K562 (cell line): Measurements from ENCODE around the gene GIGYF2. TPM values are rescaled to one million over a fixed set of nuclear protein-coding genes. Genes with fewer than 3 reads are reported as not detected.

Experiments
- ATAC-seq: fragments of 200-7000 bp; cut with Tn5 transposase; 3 replicates; pipeline ENCODE4 v1.9.1; 2020; ENCODE audit warnings: moderate library complexity
- BruUV-seq: library from RNA; stranded (reverse); fragments of 400-500 nt; replicated peaks from 2 replicates; lab custom pipeline; 2021; lab: Mats Ljungman, UMichigan
- CTCF ChIA-PET: fragments of 300-600 bp; formaldehyde crosslinking; extraction: SDS; loops from one replicate; lab custom pipeline; 2021; ENCODE audit warnings: low intra/inter-chr PET ratio; lab: Yijun Ruan, JAX
- POLR2A ChIA-PET: fragments of 300-600, 350-650 bp; sonication (Branson Sonifier 250); formaldehyde crosslinking; extraction: SDS; loops from one replicate; lab custom pipeline; 2021; ENCODE audit warnings: antibody characterized with exemption, inconsistent platforms; lab: Yijun Ruan, JAX
- DNase-seq, 4 experiments: peaks; one replicate each; pipeline versions ENCODE4 v3.0.0 to v3.0.0-alpha.2; 2011 to 2018; ENCODE audit warnings: low spot score in 3 of 4, mixed read lengths in 3 of 4; ENCODE audit errors: extremely low read depth in 1 of 4
- FAIRE-seq: peaks from 2 replicates; lab custom pipeline; 2011; peaks lifted over from hg19 to GRCh38; lab: Jason Lieb, UNC
- H2AFZ ChIP-seq: 2 replicates; pipeline ENCODE4 v1.6.0; 2011; ENCODE audit warnings: low read depth, low read length, control low read depth, inconsistent platforms
- H3K27ac ChIP-seq: fragments of 200-600 bp; 3 replicates; pipeline ENCODE4 v1.8.0; 2011; ENCODE audit warnings: low read depth, mild to moderate bottlenecking, control low read depth, inconsistent platforms, low read length, moderate library complexity, mixed read lengths; ENCODE audit errors: extremely low read depth
- H3K27me3 ChIP-seq, 2 experiments: fragments of 300-600 bp in 1 of 2; 2 replicates in 1 of 2; 3 replicates in 1 of 2; pipeline versions ENCODE4 v1.6.0 to v1.8.0; 2011; ENCODE audit warnings: inconsistent platforms in 2 of 2, low read length in 2 of 2, mild to moderate bottlenecking in 1 of 2, mixed read lengths in 1 of 2, moderate library complexity in 1 of 2; ENCODE audit not compliant: control insufficient read depth in 2 of 2, insufficient read depth in 2 of 2
- H3K36me3 ChIP-seq: fragments of 300-600 bp; 3 replicates; pipeline ENCODE4 v1.8.0; 2011; ENCODE audit warnings: mild to moderate bottlenecking, low read length, inconsistent platforms; ENCODE audit not compliant: control insufficient read depth, insufficient read depth
- H3K4me1 ChIP-seq, 2 experiments: fragments of 200-600 bp in 1 of 2; replicated peaks in 1 of 2; 2 replicates in 1 of 2; 3 replicates in 1 of 2; pipeline versions ENCODE4 v1.5.1 to v1.8.0; 2011; ENCODE audit warnings: inconsistent platforms in 2 of 2, low read length in 2 of 2, mild to moderate bottlenecking in 1 of 2, mixed read lengths in 1 of 2, moderate library complexity in 1 of 2; ENCODE audit not compliant: control insufficient read depth in 2 of 2, insufficient read depth in 2 of 2
- H3K4me2 ChIP-seq: 2 replicates; pipeline ENCODE4 v1.6.1; 2011; ENCODE audit warnings: low read length, control low read depth, inconsistent platforms, mixed read lengths; ENCODE audit not compliant: insufficient read depth
- H3K4me3 ChIP-seq: fragments of 200-600 bp; sonication (generic), shearing (Covaris generic); 2 replicates; pipeline ENCODE4 v1.5.1; 2016; ENCODE audit warnings: control low read depth, inconsistent platforms
- H3K79me2 ChIP-seq: fragments of 200-600 bp; 3 replicates; pipeline ENCODE4 v1.8.0; 2011; ENCODE audit warnings: low read length, inconsistent platforms; ENCODE audit not compliant: control insufficient read depth, insufficient read depth
- H3K9ac ChIP-seq, 2 experiments: 2 replicates each; pipeline versions ENCODE4 v1.6.0 to v1.6.1; 2011; ENCODE audit warnings: low read depth in 2 of 2, low read length in 2 of 2, control low read depth in 1 of 2, inconsistent platforms in 1 of 2, mild to moderate bottlenecking in 1 of 2, mixed read lengths in 1 of 2; ENCODE audit not compliant: insufficient read depth in 1 of 2
- H3K9me1 ChIP-seq: one replicate; pipeline ENCODE4 v1.6.0; 2011; ENCODE audit warnings: inconsistent platforms, mild to moderate bottlenecking, low read length, moderate library complexity; ENCODE audit not compliant: control insufficient read depth, insufficient read depth
- H3K9me3 ChIP-seq: replicated peaks from 2 replicates; pipeline ENCODE4 v1.5.1; 2011; ENCODE audit warnings: low read depth, low read length, inconsistent platforms; ENCODE audit not compliant: control insufficient read depth, insufficient read depth
- H4K20me1 ChIP-seq: replicated peaks from 2 replicates; pipeline ENCODE4 v1.6.1; 2011; ENCODE audit warnings: low read length, inconsistent platforms, mixed read lengths; ENCODE audit not compliant: control insufficient read depth, insufficient read depth
- BDP1 ChIP-seq: IDR thresholded peaks from 3 replicates; pipeline ENCODE4 v1.6.1; 2011; ENCODE audit not compliant: insufficient read length, insufficient read depth
- CREB3L1 ChIP-seq: fragments of 450-650 bp; IDR thresholded peaks from 2 replicates; pipeline ENCODE4 v1.6.1; 2014; ENCODE audit warnings: low read depth, mild to moderate bottlenecking, moderate library complexity, borderline replicate concordance
- HMG20A ChIP-seq: fragments of 450-650 bp; formaldehyde crosslinking; conservative IDR thresholded peaks from 2 replicates; pipeline ENCODE4 v1.4.0; 2020; ENCODE audit warnings: mild to moderate bottlenecking, mixed read lengths
- MYBL2 ChIP-seq, 2 experiments: fragments of 450-650 bp in 1 of 2; sonication (generic) in 1 of 2; formaldehyde crosslinking in 1 of 2; IDR thresholded peaks; 2 replicates each; pipeline versions ENCODE4 v1.6.1 to v1.8.1; 2017 to 2022; ENCODE audit warnings: borderline replicate concordance in 1 of 2, inconsistent platforms in 1 of 2, low read depth in 1 of 2, mild to moderate bottlenecking in 1 of 2, missing genetic modification reagents in 1 of 2, moderate library complexity in 1 of 2
- PBX2 ChIP-seq, 2 experiments: IDR thresholded peaks in 1 of 2; conservative IDR thresholded peaks in 1 of 2; 2 replicates each; pipeline ENCODE4 v1.6.1; 2016; ENCODE audit warnings: low read depth in 2 of 2, mild to moderate bottlenecking in 1 of 2, missing compliant biosample characterization in 1 of 2, missing genetic modification characterization in 1 of 2, moderate library complexity in 1 of 2
- PTTG1 ChIP-seq: fragments of 450-650 bp; IDR thresholded peaks from 2 replicates; pipeline ENCODE4 v1.6.1; 2016; ENCODE audit warnings: low read depth, mild to moderate bottlenecking, missing genetic modification characterization, missing compliant biosample characterization
- TCF3 ChIP-seq: sonication (generic); formaldehyde crosslinking; IDR thresholded peaks from 2 replicates; pipeline ENCODE4 v1.4.0; 2020; ENCODE audit warnings: mild to moderate bottlenecking, missing genetic modification reagents
- WHSC1 ChIP-seq: IDR thresholded peaks from one replicate; pipeline ENCODE4 v1.6.1; 2012; ENCODE audit warnings: low read length, control low read depth, inconsistent platforms
- ZBTB1 ChIP-seq: sonication (generic); formaldehyde crosslinking; IDR thresholded peaks from 2 replicates; pipeline ENCODE4 v1.8.1; 2023; ENCODE audit warnings: missing genetic modification reagents, low read depth, mild to moderate bottlenecking, borderline replicate concordance
- ZNF121 ChIP-seq: sonication (generic); formaldehyde crosslinking; conservative IDR thresholded peaks from 2 replicates; pipeline ENCODE4 v1.8.0; 2022; ENCODE audit warnings: missing genetic modification reagents
- ZNF143 ChIP-seq: sonication (generic); formaldehyde crosslinking; IDR thresholded peaks from 2 replicates; pipeline ENCODE4 v1.9.0; 2022; ENCODE audit warnings: mild to moderate bottlenecking, missing genetic modification reagents
- WGBS: fragments of 100-300 bp; shearing (Covaris generic); methylation state at CpG from one replicate; pipeline ENCODE4 v1.1.6; 2016; ENCODE audit warnings: low coverage, mixed read lengths; ENCODE audit not compliant: insufficient coverage; ENCODE audit errors: missing lambda C conversion rate; 5-methylcytosine and 5-hydroxymethylcytosine counted together
- in situ Hi-C: fragments of 300-500 bp; cut with MboI; formaldehyde crosslinking; loops from 4 replicates; pipeline ENCODE4 v1.15.0; 2018; ENCODE audit warnings: inconsistent platforms, mixed read lengths
- intact Hi-C: fragments of 100-400 bp; cut with micrococcal nuclease; formaldehyde crosslinking; loops from 2 replicates; pipeline ENCODE4 v1.14.2; 2022
- polyA plus RNA-seq, 8 experiments: library from polyadenylated mRNA; depleted of rRNA in 4 of 8; stranded (reverse) in 5 of 8; unstranded in 3 of 8; fragments of >200 nt; fragmentation: Nextera tagmentation in 2 of 8; fragmentation: Illumina TruSeq in 1 of 8; extraction: Ambion mirVana in 2 of 8; extraction: Trizol in 1 of 8; gene quantifications; 2 replicates each; pipeline versions ENCODE4 v1.2.1 to v1.2.3, GENCODE V29; 2011 to 2014; ENCODE audit warnings: inconsistent platforms in 1 of 8, missing spikeins in 1 of 8
- total RNA-seq, 7 experiments: library from RNA; depleted of rRNA in 6 of 7; stranded (reverse); fragments of >200 nt in 6 of 7; fragmentation: Illumina TruSeq in 2 of 7; extraction: Trizol in 2 of 7; gene quantifications; 2 replicates each; pipeline versions ENCODE4 v1.2.1 to v1.2.3, GENCODE V29; 2011 to 2021; ENCODE audit warnings: low replicate concordance in 1 of 7

The GIGYF2 gene
- total and polyA plus RNA-seq, 9 of the 15 experiments (the other 6 are each of a cell fraction or from before 2014, with no cell fraction given), result 12.7 to 52.7 (median 34.9) TPM

GRCh38 chr2:232831496-232831895 is 134.4 kb downstream of the GIGYF2 start:
- TF ChIP-seq BDP1 (no peak), ZNF143 (CRISPR knock-in tag) (no peak), HMG20A (no peak), ZBTB1 (CRISPR knock-in tag) (no peak), PTTG1 (tag) (no peak), ZNF121 (no peak)
- Histone ChIP-seq H4K20me1 (no peaks in the 10 kb centered on the region), H3K9ac (no peak overlapping the region), H3K27me3 (no peaks in the 10 kb centered on the region), H3K9me1 (no peaks in the 10 kb centered on the region), H3K27ac (no peak overlapping the region), H3K79me2 (no peaks in the 10 kb centered on the region), H3K4me1 (peaks cover 0 to 8% of the 10 kb centered on the region in 2 experiments; a peak in 3 of 5 replicates), H3K4me2 (no peak overlapping the region), H3K4me3 (no peak overlapping the region), H3K9me3 (no peaks in the 10 kb centered on the region), H2AFZ (no peak overlapping the region), H3K36me3 (peaks cover 70% of the 10 kb centered on the region; the same call in 2 of the 3 replicates)
- ChIA-PET POLR2A (interaction anchor here (0.5 kb wide), 1 partner anchor 10 kb away, joined by 3 read pairs; no protein-coding TSS in a partner anchor), CTCF (no interaction called here)
- FAIRE-seq (no peak), ATAC-seq (no peak), DNase-seq (no peak)
- WGBS, result 92% methylated on average over 3 of the region's 3 CpGs
- in situ Hi-C loops (no loop called here), intact Hi-C loops (no loop called here)
- no TSS peak for BruUV-seq

- BruUV-seq, result no TSS peak
These were observed 136.7 kb downstream of the GIGYF2 start for GRCh38 chr2:232833830-232834229.

More at GRCh38 chr2:232833830-232834229, 136.7 kb downstream of the GIGYF2 start:
- TF ChIP-seq TCF3 (peak; percentile 37; the same call in 1 of the 2 replicates), WHSC1 (no peak), CREB3L1 (no peak), MYBL2 (IDR thresholded peaks at IDR 0.05; ENCODE audit: low read depth) (no peak), MYBL2 (CRISPR knock-in tag; IDR thresholded peaks at IDR 0.05; ENCODE audit: borderline replicate concordance) (no peak), PBX2 (CRISPR knock-in tag; IDR thresholded peaks at IDR 0.05; ENCODE audit: low read depth) (no peak), PBX2 (tag; conservative IDR thresholded peaks at IDR 0.05; ENCODE audit: low read depth) (peak; percentile 55)
- in situ Hi-C loops, result no loop called here
- H3K4me1 ChIP-seq, result peaks cover 0 to 17% of the 10 kb centered on the region in 2 experiments; a peak in 4 of 5 replicates
- no peak overlapping the region for H3K4me2 ChIP-seq
- WGBS, result 83% methylated on average over 1 of the region's 1 CpG
- H3K9me3 ChIP-seq, result no peaks in the 10 kb centered on the region
- no peak overlapping the region for H3K9ac ChIP-seq
- H3K9me1 ChIP-seq, result no peaks in the 10 kb centered on the region
- H3K27ac ChIP-seq, result no peak overlapping the region
- intact Hi-C loops, result no loop called here
- ChIA-PET CTCF (interaction anchor here (0.6 kb wide), 1 partner anchor 419 kb away, joined by 3 read pairs; no protein-coding TSS in a partner anchor), POLR2A (interaction anchor here (1.0 to 1.5 kb wide), 3 partner anchors 9 to 14 kb away, joined by 3 to 5 read pairs (median 3); no protein-coding TSS in a partner anchor)
- H4K20me1 ChIP-seq, result no peaks in the 10 kb centered on the region
- H3K27me3 ChIP-seq, result no peaks in the 10 kb centered on the region
- H3K79me2 ChIP-seq, result no peaks in the 10 kb centered on the region; the same call in 2 of the 3 replicates
- ATAC-seq (peak; percentile 42; the same call in 2 of the 3 replicates), FAIRE-seq (no peak), DNase-seq (peak in 1 of 4 experiments; percentile 5)
- peaks cover 74% of the 10 kb centered on the region; the same call in 2 of the 3 replicates for H3K36me3 ChIP-seq
- H3K4me3 ChIP-seq, result no peak overlapping the region
- H2AFZ ChIP-seq, result no peak overlapping the region
